Cardiac muscle cell (in vitro differentiated cells and primary cell): ENCODE data around the gene OSBP2. TPM values are rescaled to one million over a fixed set of nuclear protein-coding genes. Genes with fewer than 3 reads are reported as not detected.
A peak's percentile ranks its signal among the peaks of the same experiment; 100 is the strongest.

Experiments
- DNase-seq, 2 donors: peaks; one replicate each; pipeline versions ENCODE4 v3.0.0 to v3.0.0-alpha.2; 2010 to 2017; ENCODE audit warnings: low read depth in 1 of 2, low spot score in 1 of 2
- H3K27ac ChIP-seq: fragments of 200-600 bp; sonication (generic); 2 replicates; pipeline ENCODE4 v1.5.1; 2016
- H3K27me3 ChIP-seq: fragments of 200-600 bp; sonication (generic); 2 replicates; pipeline ENCODE4 v1.6.0; 2016; ENCODE audit warnings: control low read depth
- H3K36me3 ChIP-seq: fragments of 200-600 bp; sonication (generic); 2 replicates; pipeline ENCODE4 v1.5.1; 2016; ENCODE audit warnings: control low read depth
- H3K4me1 ChIP-seq: fragments of 200-600 bp; sonication (generic); 2 replicates; pipeline ENCODE4 v1.8.1; 2017; ENCODE audit warnings: low read depth, mild to moderate bottlenecking, mixed run types
- H3K4me3 ChIP-seq: fragments of 200-600 bp; sonication (generic); 2 replicates; pipeline ENCODE4 v1.5.1; 2016; ENCODE audit warnings: mild to moderate bottlenecking
- H3K9me3 ChIP-seq: fragments of 200-600 bp; sonication (generic); 2 replicates; pipeline ENCODE4 v1.5.1; 2017; ENCODE audit warnings: low read depth, mild to moderate bottlenecking, control low read depth
- polyA plus RNA-seq: library from polyadenylated mRNA; unstranded; fragments of >200 nt; fragmentation: Nextera tagmentation; extraction: Ambion mirVana; gene quantifications from 2 replicates; pipeline ENCODE4 v1.2.1, GENCODE V29; 2016
- total RNA-seq: library from RNA; depleted of rRNA; stranded (reverse); fragments of >200 nt; gene quantifications from 2 replicates; pipeline ENCODE4 v1.2.3, GENCODE V29; 2016
- TF ChIP-seq, protein P1 (sequence below): IDR thresholded peaks from 2 replicates; pipeline ENCODE4 v1.5.1; 2012; ENCODE audit warnings: low read depth, mild to moderate bottlenecking, low read length

Gene OSBP2, protein sequence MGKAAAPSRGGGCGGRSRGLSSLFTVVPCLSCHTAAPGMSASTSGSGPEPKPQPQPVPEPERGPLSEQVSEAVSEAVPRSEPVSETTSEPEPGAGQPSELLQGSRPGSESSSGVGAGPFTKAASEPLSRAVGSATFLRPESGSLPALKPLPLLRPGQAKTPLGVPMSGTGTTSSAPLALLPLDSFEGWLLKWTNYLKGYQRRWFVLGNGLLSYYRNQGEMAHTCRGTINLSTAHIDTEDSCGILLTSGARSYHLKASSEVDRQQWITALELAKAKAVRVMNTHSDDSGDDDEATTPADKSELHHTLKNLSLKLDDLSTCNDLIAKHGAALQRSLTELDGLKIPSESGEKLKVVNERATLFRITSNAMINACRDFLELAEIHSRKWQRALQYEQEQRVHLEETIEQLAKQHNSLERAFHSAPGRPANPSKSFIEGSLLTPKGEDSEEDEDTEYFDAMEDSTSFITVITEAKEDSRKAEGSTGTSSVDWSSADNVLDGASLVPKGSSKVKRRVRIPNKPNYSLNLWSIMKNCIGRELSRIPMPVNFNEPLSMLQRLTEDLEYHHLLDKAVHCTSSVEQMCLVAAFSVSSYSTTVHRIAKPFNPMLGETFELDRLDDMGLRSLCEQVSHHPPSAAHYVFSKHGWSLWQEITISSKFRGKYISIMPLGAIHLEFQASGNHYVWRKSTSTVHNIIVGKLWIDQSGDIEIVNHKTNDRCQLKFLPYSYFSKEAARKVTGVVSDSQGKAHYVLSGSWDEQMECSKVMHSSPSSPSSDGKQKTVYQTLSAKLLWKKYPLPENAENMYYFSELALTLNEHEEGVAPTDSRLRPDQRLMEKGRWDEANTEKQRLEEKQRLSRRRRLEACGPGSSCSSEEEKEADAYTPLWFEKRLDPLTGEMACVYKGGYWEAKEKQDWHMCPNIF
- total RNA-seq (19.4 and 39.2 TPM in 2 replicates), polyA plus RNA-seq (21.0 and 32.5 TPM in 2 replicates)

DNA sequence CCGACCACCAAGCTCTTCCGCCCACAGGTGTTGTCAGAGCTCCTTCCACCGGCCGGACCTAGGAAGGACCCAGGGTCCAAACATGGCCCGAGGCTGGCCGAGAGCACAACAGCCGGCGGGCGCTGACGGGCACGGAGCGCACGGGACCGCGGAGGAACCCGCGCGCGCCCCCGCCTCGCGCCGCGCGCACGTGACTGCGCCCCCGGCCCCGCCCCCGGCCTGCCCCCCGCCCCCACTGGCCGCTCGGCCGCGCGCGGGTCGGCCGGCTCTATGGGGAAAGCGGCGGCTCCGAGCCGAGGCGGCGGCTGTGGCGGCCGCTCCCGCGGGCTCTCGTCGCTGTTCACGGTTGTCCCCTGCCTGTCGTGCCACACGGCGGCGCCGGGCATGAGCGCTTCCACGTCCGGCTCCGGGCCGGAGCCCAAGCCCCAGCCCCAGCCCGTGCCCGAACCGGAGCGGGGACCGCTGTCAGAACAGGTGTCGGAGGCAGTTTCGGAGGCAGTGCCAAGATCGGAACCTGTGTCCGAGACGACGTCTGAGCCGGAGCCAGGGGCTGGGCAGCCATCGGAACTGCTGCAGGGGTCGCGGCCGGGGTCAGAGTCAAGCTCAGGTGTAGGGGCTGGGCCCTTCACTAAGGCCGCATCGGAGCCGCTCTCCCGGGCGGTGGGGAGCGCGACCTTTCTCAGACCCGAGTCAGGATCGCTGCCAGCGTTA, at the start of gene OSBP2:
OSBP2 (plus strand) TSS at position 235 of the 711 bp plus-strand sequence; CDS start at position 271, 36 bp downstream.
- DNase-seq = peak; percentile 6 to 77
- peaks cover 10% of the 10 kb centered on the region for H3K4me1 ChIP-seq
- H3K27me3 ChIP-seq = peaks cover 17% of the 10 kb centered on the region
- TF ChIP-seq, protein P1, sequence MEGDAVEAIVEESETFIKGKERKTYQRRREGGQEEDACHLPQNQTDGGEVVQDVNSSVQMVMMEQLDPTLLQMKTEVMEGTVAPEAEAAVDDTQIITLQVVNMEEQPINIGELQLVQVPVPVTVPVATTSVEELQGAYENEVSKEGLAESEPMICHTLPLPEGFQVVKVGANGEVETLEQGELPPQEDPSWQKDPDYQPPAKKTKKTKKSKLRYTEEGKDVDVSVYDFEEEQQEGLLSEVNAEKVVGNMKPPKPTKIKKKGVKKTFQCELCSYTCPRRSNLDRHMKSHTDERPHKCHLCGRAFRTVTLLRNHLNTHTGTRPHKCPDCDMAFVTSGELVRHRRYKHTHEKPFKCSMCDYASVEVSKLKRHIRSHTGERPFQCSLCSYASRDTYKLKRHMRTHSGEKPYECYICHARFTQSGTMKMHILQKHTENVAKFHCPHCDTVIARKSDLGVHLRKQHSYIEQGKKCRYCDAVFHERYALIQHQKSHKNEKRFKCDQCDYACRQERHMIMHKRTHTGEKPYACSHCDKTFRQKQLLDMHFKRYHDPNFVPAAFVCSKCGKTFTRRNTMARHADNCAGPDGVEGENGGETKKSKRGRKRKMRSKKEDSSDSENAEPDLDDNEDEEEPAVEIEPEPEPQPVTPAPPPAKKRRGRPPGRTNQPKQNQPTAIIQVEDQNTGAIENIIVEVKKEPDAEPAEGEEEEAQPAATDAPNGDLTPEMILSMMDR = no peak
- no peaks in the 10 kb centered on the region for H3K36me3 ChIP-seq
- peak within 1 kb of the TSS; percentile 49 for H3K4me3 ChIP-seq
- H3K9me3 ChIP-seq = no peaks in the 10 kb centered on the region
- H3K27ac ChIP-seq = peak within 1 kb of the TSS; percentile 7

DNA sequence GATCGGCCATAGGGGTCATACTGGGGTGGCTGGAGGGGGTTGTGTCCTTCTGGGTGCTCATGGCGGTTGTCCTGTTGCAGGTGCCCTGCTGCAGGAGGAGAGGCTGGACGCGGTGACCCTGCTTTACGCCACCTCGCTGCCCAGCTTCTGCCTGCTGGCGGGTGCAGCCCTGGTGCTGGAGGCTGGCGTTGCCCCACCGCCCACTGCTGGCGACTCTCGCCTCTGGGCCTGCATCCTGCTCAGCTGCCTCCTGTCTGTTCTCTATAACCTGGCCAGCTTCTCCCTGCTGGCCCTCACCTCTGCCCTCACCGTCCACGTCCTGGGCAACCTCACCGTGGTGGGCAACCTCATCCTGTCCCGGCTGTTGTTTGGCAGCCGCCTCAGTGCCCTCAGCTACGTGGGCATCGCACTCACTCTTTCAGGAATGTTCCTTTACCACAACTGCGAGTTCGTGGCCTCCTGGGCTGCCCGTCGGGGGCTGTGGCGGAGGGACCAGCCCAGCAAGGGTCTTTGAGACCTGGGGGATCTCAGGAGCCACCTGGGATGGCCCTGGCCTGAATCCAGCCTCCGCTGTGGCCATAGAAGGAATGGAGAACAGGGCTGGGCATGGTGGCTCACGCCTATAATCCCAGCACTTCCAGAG, 48.0 kb upstream of the OSBP2 start:
- no peak overlapping the region for H3K27ac ChIP-seq
- no peaks in the 10 kb centered on the region for H3K36me3 ChIP-seq
- H3K27me3 ChIP-seq = no peaks in the 10 kb centered on the region
- no peaks in the 10 kb centered on the region for H3K9me3 ChIP-seq
- no peak for DNase-seq
- TF ChIP-seq, protein P1 = no peak
- H3K4me3 ChIP-seq = no peak overlapping the region
- no peaks in the 10 kb centered on the region for H3K4me1 ChIP-seq

DNA sequence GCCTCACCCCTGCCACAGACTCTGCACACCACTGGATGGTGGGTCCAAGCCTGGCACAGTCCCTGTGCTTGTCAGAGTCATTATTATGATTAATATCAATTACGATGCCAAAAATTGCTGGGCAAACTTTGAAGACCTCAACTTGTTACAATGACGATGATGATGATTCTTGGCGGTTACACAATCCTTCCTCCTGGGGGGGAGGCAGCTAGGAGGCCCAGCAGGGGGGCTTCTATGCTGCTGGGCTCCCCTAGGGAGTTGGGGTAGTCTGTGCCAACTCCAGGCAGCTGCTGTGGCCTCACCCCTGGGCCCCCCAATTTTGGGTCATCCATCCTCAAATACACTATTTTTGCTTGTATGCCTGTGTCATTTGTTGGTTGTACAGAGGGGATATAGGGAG, 47.1 kb upstream of the OSBP2 start:
- H3K27ac ChIP-seq = no peak overlapping the region
- no peak overlapping the region for H3K4me3 ChIP-seq
- H3K36me3 ChIP-seq = no peaks in the 10 kb centered on the region
- DNase-seq = no peak
- TF ChIP-seq, protein P1 = no peak
- no peaks in the 10 kb centered on the region for H3K9me3 ChIP-seq
- H3K4me1 ChIP-seq = no peaks in the 10 kb centered on the region
- no peaks in the 10 kb centered on the region for H3K27me3 ChIP-seq

DNA sequence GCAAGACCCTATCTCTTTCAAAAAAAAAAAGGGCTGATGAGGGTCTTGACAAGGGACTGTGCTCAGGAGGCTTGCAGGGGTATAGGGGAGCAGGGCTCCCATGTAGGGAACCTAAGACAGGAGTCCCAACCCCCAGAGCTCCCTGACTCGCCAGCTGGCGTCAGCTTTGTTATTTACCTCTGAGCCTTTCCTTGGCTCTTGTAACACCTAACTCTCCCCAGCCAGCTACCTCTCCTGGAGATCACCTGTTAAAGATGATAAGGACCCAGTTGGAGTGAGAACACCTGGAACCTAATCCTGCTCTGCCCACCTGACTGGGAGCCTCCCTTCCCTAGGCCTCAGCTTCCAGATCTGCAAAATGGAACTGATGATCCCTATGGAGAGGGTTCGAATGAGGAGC, 45.8 kb upstream of the OSBP2 start:
- no peaks in the 10 kb centered on the region for H3K9me3 ChIP-seq
- DNase-seq = no peak
- TF ChIP-seq, protein P1 = no peak
- no peaks in the 10 kb centered on the region for H3K4me1 ChIP-seq
- no peaks in the 10 kb centered on the region for H3K27me3 ChIP-seq
- no peak overlapping the region for H3K4me3 ChIP-seq
- no peak overlapping the region for H3K27ac ChIP-seq
- no peaks in the 10 kb centered on the region for H3K36me3 ChIP-seq
